NOMO-1 treated with dmso at 0.1 percent for 144 hours (cell line): Measurements from ENCODE around the gene NCCRP1.

ENCODE experiments used
- DNase-seq: peaks from one replicate; lab custom pipeline; 2025; ENCODE audit not compliant: unreplicated experiment; lab: John Stamatoyannopoulos, UW

Gene NCCRP1

GRCh38 chr19:39164289-39164688, 32.5 kb upstream of the NCCRP1 start:
- no peak for DNase-seq

GRCh38 chr19:39165857-39166256, 30.9 kb upstream of the NCCRP1 start:
- DNase-seq: no peak

GRCh38 chr19:39166571-39167391, 30.0 kb upstream of the NCCRP1 start:
- no peak for DNase-seq

GRCh38 chr19:39167461-39168257, 29.1 kb upstream of the NCCRP1 start:
- DNase-seq: no peak

GRCh38 chr19:39168258-39169142, 28.3 kb upstream of the NCCRP1 start:
- DNase-seq: no peak

GRCh38 chr19:39169143-39169810, 27.5 kb upstream of the NCCRP1 start:
- DNase-seq: no peak

GRCh38 chr19:39170386-39171231, 26.2 kb upstream of the NCCRP1 start:
- DNase-seq: no peak

GRCh38 chr19:39171479-39172465, 25.0 kb upstream of the NCCRP1 start:
- DNase-seq: no peak

GRCh38 chr19:39172700-39173501, 23.9 kb upstream of the NCCRP1 start:
- DNase-seq: no peak

GRCh38 chr19:39173502-39173991, 23.2 kb upstream of the NCCRP1 start:
- DNase-seq: no peak

- no peak for DNase-seq
Measured at GRCh38 chr19:39174142-39174541, 22.6 kb upstream of the NCCRP1 start.

GRCh38 chr19:39174558-39175544, 21.9 kb upstream of the NCCRP1 start:
- no peak for DNase-seq

- DNase-seq: no peak
Measured at GRCh38 chr19:39175564-39175963, 21.2 kb upstream of the NCCRP1 start.

- no peak for DNase-seq
Measured at GRCh38 chr19:39177110-39177699, 19.6 kb upstream of the NCCRP1 start.

GRCh38 chr19:39177736-39178135, 19.0 kb upstream of the NCCRP1 start:
- DNase-seq: no peak
